T-helper 1 cell (primary cell): ENCODE measurements around the gene REELD1.

Experiments used
- DNase-seq, 5 donors: peaks; one replicate each; pipeline ENCODE4 v3.0.0-alpha.2; 2012 to 2020

Gene REELD1

DNA sequence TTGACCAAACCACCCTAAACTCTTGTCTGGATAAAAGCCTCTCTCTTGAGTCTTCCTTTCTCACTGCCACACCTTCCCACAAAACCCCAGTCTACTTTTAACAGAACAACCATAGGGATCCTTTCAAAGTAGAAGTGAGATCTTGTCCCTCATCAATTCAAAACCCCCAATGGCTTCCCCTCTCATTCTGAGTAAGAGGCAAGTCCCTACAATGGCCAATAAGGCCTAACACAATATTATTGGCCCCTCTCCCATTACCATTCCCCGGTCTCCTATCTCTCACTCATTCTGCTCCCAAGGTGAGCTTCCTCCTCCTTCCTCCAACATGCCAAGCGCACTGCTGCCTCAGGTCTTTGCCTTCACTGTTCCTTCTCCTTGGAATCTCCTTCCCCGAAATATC lies 57.1 kb downstream of the REELD1 start:
- DNase-seq: no peak

GRCh38 chr4:146273204-146273901 lies 59.0 kb downstream of the REELD1 start:
- DNase-seq: no peak

DNA sequence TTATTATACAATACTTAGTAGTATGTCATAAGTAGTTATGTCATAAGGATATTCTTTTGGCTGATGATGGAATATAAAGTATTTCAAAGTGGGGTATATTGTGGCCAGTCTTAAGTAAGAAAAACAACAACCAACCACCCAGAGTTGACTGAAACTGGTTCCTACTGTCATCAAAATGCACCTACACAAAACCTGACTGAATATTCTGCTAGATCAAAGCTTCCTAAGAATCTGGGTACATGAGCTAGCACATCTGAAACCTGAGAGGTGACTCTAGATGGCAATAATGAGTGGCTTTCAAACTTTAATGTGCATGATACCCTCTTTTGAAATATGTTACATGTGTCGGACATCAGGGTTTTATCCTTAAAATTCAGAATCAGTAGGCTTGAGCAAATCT lies 60.4 kb downstream of the REELD1 start:
- DNase-seq: no peak

- no peak for DNase-seq
Observed at GRCh38 chr4:146275370-146275769, 61.0 kb downstream of the REELD1 start.

GRCh38 chr4:146278986-146279385 lies 64.6 kb downstream of the REELD1 start:
- DNase-seq: no peak
